Neuronal stem cell (in vitro differentiated cells): Measurements from ENCODE around the gene MFNG.

Source experiments
- DNase-seq: peaks from one replicate; pipeline ENCODE4 v3.0.0-alpha.2; 2013; ENCODE audit warnings: low spot score
- H2AFZ ChIP-seq: one replicate; pipeline ENCODE4 v1.6.1; 2013; ENCODE audit warnings: mild to moderate bottlenecking, low read length, inconsistent platforms
- H2AK5ac ChIP-seq: 2 replicates; pipeline ENCODE4 v1.6.1; 2013; ENCODE audit warnings: low read depth, mild to moderate bottlenecking, inconsistent platforms, low read length, moderate library complexity, mixed read lengths
- H2BK120ac ChIP-seq: 2 replicates; pipeline ENCODE4 v1.6.1; 2013; ENCODE audit warnings: low read depth, mild to moderate bottlenecking, inconsistent platforms, low read length, moderate library complexity, mixed read lengths
- H2BK12ac ChIP-seq: one replicate; pipeline ENCODE4 v1.6.1; 2013; ENCODE audit warnings: low read length, inconsistent platforms
- H2BK15ac ChIP-seq: 2 replicates; pipeline ENCODE4 v1.6.1; 2013; ENCODE audit warnings: mild to moderate bottlenecking, low read length, inconsistent platforms, mixed read lengths
- H2BK5ac ChIP-seq: one replicate; pipeline ENCODE4 v1.6.1; 2013; ENCODE audit warnings: inconsistent platforms, mild to moderate bottlenecking, low read length, moderate library complexity
- H3K14ac ChIP-seq: one replicate; pipeline ENCODE4 v1.6.1; 2013; ENCODE audit warnings: low read length, inconsistent platforms
- H3K18ac ChIP-seq: 2 replicates; pipeline ENCODE4 v1.6.1; 2013; ENCODE audit warnings: low read length, inconsistent platforms
- H3K23ac ChIP-seq: 2 replicates; pipeline ENCODE4 v1.6.1; 2013; ENCODE audit warnings: low read depth, mild to moderate bottlenecking, mixed read lengths, low read length, inconsistent platforms; ENCODE audit not compliant: poor library complexity
- H3K27ac ChIP-seq: replicated peaks from 3 replicates; pipeline ENCODE4 v1.5.1; 2013; ENCODE audit warnings: low read length, inconsistent platforms
- H3K27me3 ChIP-seq, 3 experiments: 2 replicates each; pipeline ENCODE4 v1.6.1; 2013; ENCODE audit warnings: low read length in 3 of 3, mild to moderate bottlenecking in 2 of 3, inconsistent platforms in 1 of 3, low read depth in 1 of 3, mixed read lengths in 1 of 3, moderate library complexity in 1 of 3; ENCODE audit not compliant: control insufficient read depth in 3 of 3, insufficient read depth in 3 of 3
- H3K36me3 ChIP-seq, 2 donors: replicated peaks in 1 of 2; 2 replicates each; pipeline ENCODE4 v1.6.1; 2013; ENCODE audit warnings: low read length in 2 of 2; ENCODE audit not compliant: control insufficient read depth in 2 of 2, insufficient read depth in 2 of 2
- H3K4ac ChIP-seq: 2 replicates; pipeline ENCODE4 v1.6.1; 2013; ENCODE audit warnings: inconsistent platforms, mild to moderate bottlenecking, low read length, moderate library complexity
- H3K4me1 ChIP-seq, 2 donors: 1 replicate in 1 of 2; 2 replicates in 1 of 2; pipeline ENCODE4 v1.6.1; 2013; ENCODE audit warnings: low read length in 2 of 2, low read depth in 1 of 2; ENCODE audit not compliant: control insufficient read depth in 2 of 2, insufficient read depth in 1 of 2
- H3K4me2 ChIP-seq: one replicate; pipeline ENCODE4 v1.6.1; 2013; ENCODE audit warnings: mild to moderate bottlenecking, low read length, inconsistent platforms; ENCODE audit not compliant: insufficient read depth, poor library complexity, severe bottlenecking
- H3K4me3 ChIP-seq, 2 donors: 2 replicates each; pipeline ENCODE4 v1.5.1; 2013; ENCODE audit warnings: low read length in 2 of 2, mild to moderate bottlenecking in 2 of 2, inconsistent platforms in 1 of 2, moderate library complexity in 1 of 2
- H3K79me1 ChIP-seq: one replicate; pipeline ENCODE4 v1.6.1; 2013; ENCODE audit warnings: low read depth, mild to moderate bottlenecking, inconsistent platforms, low read length, moderate library complexity
- H3K9ac ChIP-seq: one replicate; pipeline ENCODE4 v1.6.1; 2013; ENCODE audit warnings: mild to moderate bottlenecking, low read depth, low read length, inconsistent platforms; ENCODE audit not compliant: poor library complexity
- H3K9me3 ChIP-seq, 2 donors: replicated peaks in 1 of 2; 2 replicates each; pipeline versions ENCODE3 to v1.6.1; 2013; ENCODE audit warnings: low read length in 2 of 2, mild to moderate bottlenecking in 2 of 2, inconsistent platforms in 1 of 2, low read depth in 1 of 2, mixed read lengths in 1 of 2, moderate library complexity in 1 of 2; ENCODE audit not compliant: control insufficient read depth in 2 of 2, insufficient read depth in 1 of 2
- H4K8ac ChIP-seq: one replicate; pipeline ENCODE4 v1.6.1; 2013; ENCODE audit warnings: low read depth, mild to moderate bottlenecking, inconsistent platforms, low read length, moderate library complexity
- H4K91ac ChIP-seq: one replicate; pipeline ENCODE4 v1.6.1; 2013; ENCODE audit warnings: low read length, low read depth, mild to moderate bottlenecking, inconsistent platforms; ENCODE audit not compliant: poor library complexity
- WGBS, 2 donors: extraction: QIAGEN DNeasy Blood & Tissue Kit; methylation state at CpG; one replicate each; pipeline ENCODE4 v1.1.7; 2013; ENCODE audit warnings: missing lambda C conversion rate in 2 of 2, mixed read lengths in 1 of 2; ENCODE audit not compliant: insufficient read length in 2 of 2, insufficient replicate concordance in 1 of 2; ENCODE audit errors: extremely low coverage in 2 of 2; 5-methylcytosine and 5-hydroxymethylcytosine counted together

Gene MFNG

GRCh38 chr22:37484480-37485394 lies 1.4 kb downstream of the MFNG start:
- Histone ChIP-seq H3K79me1 (peaks cover 3% of the 10 kb centered on the region), H2BK15ac (peak overlapping the region; percentile 99), H3K4me2 (no peak overlapping the region), H3K9me3 (no peaks in the 10 kb centered on the region), H3K4ac (peak overlapping the region; percentile 90), H3K27ac (no peak overlapping the region), H3K4me1 (peaks cover 25 to 43% of the 10 kb centered on the region in 2 donors), H4K8ac (no peak overlapping the region), H3K18ac (peak overlapping the region; percentile 93), H3K14ac (peak overlapping the region; percentile 25), H4K91ac (peak overlapping the region; percentile 96), H2BK12ac (peak overlapping the region; percentile 100), H2AK5ac (peak overlapping the region; percentile 99), H3K23ac (peak overlapping the region; percentile 45), H2BK120ac (peak overlapping the region; percentile 98), H3K27me3 (no peaks in the 10 kb centered on the region), H3K36me3 (no peaks in the 10 kb centered on the region), H3K9ac (peak overlapping the region; percentile 61), H2AFZ (peak overlapping the region; percentile 90), H3K4me3 (no peak overlapping the region), H2BK5ac (peak overlapping the region; percentile 97)
- no peak for DNase-seq
- WGBS, 2 donors: no CpG with 5 or more reads among the region's 39 CpGs

GRCh38 chr22:37483050-37483449 lies 3.1 kb downstream of the MFNG start:
- Histone ChIP-seq H3K36me3 (no peaks in the 10 kb centered on the region), H2BK5ac (peak overlapping the region; percentile 78), H3K4me1 (peaks cover 25 to 43% of the 10 kb centered on the region in 2 donors), H3K9me3 (no peaks in the 10 kb centered on the region), H3K9ac (peak overlapping the region; percentile 63), H3K79me1 (peaks cover 3% of the 10 kb centered on the region), H4K91ac (peak overlapping the region; percentile 81), H3K23ac (no peak overlapping the region), H2AFZ (peak overlapping the region; percentile 18), H4K8ac (peak overlapping the region; percentile 90), H3K27me3 (no peaks in the 10 kb centered on the region), H3K18ac (peak overlapping the region; percentile 94), H2BK12ac (peak overlapping the region; percentile 91), H3K4me2 (no peak overlapping the region), H2BK15ac (peak overlapping the region; percentile 90), H2BK120ac (peak overlapping the region; percentile 95), H3K4ac (peak overlapping the region; percentile 77), H3K14ac (no peak overlapping the region), H3K27ac (no peak overlapping the region), H3K4me3 (no peak overlapping the region), H2AK5ac (peak overlapping the region; percentile 91)
- WGBS, 2 donors: no CpG with 5 or more reads among the region's 13 CpGs
- no peak for DNase-seq

- no peak for DNase-seq
- H3K4ac ChIP-seq: no peak overlapping the region
- peak overlapping the region; percentile 55 for H3K18ac ChIP-seq
- no peak overlapping the region for H3K4me2 ChIP-seq
- H4K8ac ChIP-seq: no peak overlapping the region
- no peak overlapping the region for H4K91ac ChIP-seq
- peaks cover 25 to 40% of the 10 kb centered on the region in 2 donors for H3K4me1 ChIP-seq
- peaks cover 3% of the 10 kb centered on the region for H3K79me1 ChIP-seq
- peak overlapping the region; percentile 10 for H3K9ac ChIP-seq
- no peaks in the 10 kb centered on the region for H3K9me3 ChIP-seq
- no peak overlapping the region for H2BK15ac ChIP-seq
- H2BK5ac ChIP-seq: no peak overlapping the region
- H2BK120ac ChIP-seq: no peak overlapping the region
- H3K14ac ChIP-seq: no peak overlapping the region
- no peak overlapping the region for H3K4me3 ChIP-seq
- no peaks in the 10 kb centered on the region for H3K27me3 ChIP-seq
- no peak overlapping the region for H2BK12ac ChIP-seq
- no peaks in the 10 kb centered on the region for H3K36me3 ChIP-seq
- H2AK5ac ChIP-seq: no peak overlapping the region
- H2AFZ ChIP-seq: no peak overlapping the region
- no peak overlapping the region for H3K27ac ChIP-seq
- WGBS, 2 donors: no CpG with 5 or more reads among the region's 9 CpGs
- no peak overlapping the region for H3K23ac ChIP-seq
Measured at GRCh38 chr22:37482244-37482643, 3.9 kb downstream of the MFNG start.

- Histone ChIP-seq H3K9ac (no peak overlapping the region), H3K4me1 (peaks cover 20 to 33% of the 10 kb centered on the region in 2 donors), H3K4me3 (no peak overlapping the region), H2BK15ac (no peak overlapping the region), H4K8ac (no peak overlapping the region), H3K27me3 (no peaks in the 10 kb centered on the region), H3K4me2 (no peak overlapping the region), H3K4ac (no peak overlapping the region), H3K14ac (no peak overlapping the region), H2AK5ac (peak overlapping the region; percentile 20), H3K9me3 (no peaks in the 10 kb centered on the region), H2AFZ (no peak overlapping the region), H3K27ac (no peak overlapping the region), H3K18ac (no peak overlapping the region), H3K36me3 (no peaks in the 10 kb centered on the region), H2BK12ac (peak overlapping the region; percentile 25), H2BK5ac (no peak overlapping the region), H2BK120ac (no peak overlapping the region), H3K23ac (no peak overlapping the region), H3K79me1 (peaks cover 3% of the 10 kb centered on the region), H4K91ac (no peak overlapping the region)
- no peak for DNase-seq
- WGBS, 2 donors: no CpG with 5 or more reads among the region's 12 CpGs
Measured at GRCh38 chr22:37481347-37481907, 4.8 kb downstream of the MFNG start.
